ENCODE data around the gene SIN3A.

SIN3A gene

DNA sequence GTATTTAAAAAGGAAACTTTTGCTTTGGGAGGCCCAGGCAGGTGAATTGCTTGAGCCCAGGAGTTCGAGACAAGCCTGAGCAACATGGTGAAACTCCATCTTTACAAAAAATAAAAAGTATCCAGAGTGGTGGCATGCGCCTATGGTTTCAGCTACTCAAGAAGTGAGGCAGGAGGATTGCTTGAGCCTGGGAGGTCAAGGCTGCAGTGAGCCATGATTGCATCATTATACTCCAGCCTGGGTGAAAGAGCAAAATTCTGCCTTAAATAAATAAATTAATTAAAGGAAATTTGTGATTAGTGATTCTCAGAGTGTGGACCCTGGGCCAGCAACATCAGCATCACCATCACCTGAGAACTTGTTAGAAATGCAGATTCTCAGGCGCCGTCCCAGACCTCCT, 125.6 kb downstream of the SIN3A start:
- no peak for TF ChIP-seq MAX (IDR thresholded peaks at IDR 0.05)
- no peak for TF ChIP-seq TAF1 (IDR thresholded peaks at IDR 0.05; ENCODE audit: low read depth)
- TF ChIP-seq USF1 (IDR thresholded peaks at IDR 0.05), result no peak
- TF ChIP-seq YY1 (IDR thresholded peaks at IDR 0.05; ENCODE audit: low read depth), result no peak
- TF ChIP-seq FOXM1 (IDR thresholded peaks at IDR 0.05; ENCODE audit: borderline replicate concordance, low read depth), result no peak
- no peak for TF ChIP-seq CEBPB (IDR thresholded peaks at IDR 0.05)
- no peak for TF ChIP-seq EP300 (IDR thresholded peaks at IDR 0.05; ENCODE audit: borderline replicate concordance)
- TF ChIP-seq TCF12 (IDR thresholded peaks at IDR 0.05; ENCODE audit: low read depth), result no peak
- no peak for TF ChIP-seq EGR1 (IDR thresholded peaks at IDR 0.05)
- no peak for TF ChIP-seq NFIC (IDR thresholded peaks at IDR 0.05)

GRCh38 chr15:75321711-75322110, 129.8 kb downstream of the SIN3A start:
- TF ChIP-seq NFIC (IDR thresholded peaks at IDR 0.05) (no peak), EGR1 (IDR thresholded peaks at IDR 0.05) (no peak), FOXM1 (IDR thresholded peaks at IDR 0.05; ENCODE audit: borderline replicate concordance, low read depth) (no peak), TAF1 (IDR thresholded peaks at IDR 0.05; ENCODE audit: low read depth) (no peak), MAX (IDR thresholded peaks at IDR 0.05) (no peak), USF1 (IDR thresholded peaks at IDR 0.05) (no peak), CEBPB (IDR thresholded peaks at IDR 0.05) (no peak), CREB1 (IDR thresholded peaks at IDR 0.05; ENCODE audit: low read depth) (no peak), ZBTB7A (IDR thresholded peaks at IDR 0.05; ENCODE audit: low read depth) (no peak), EP300 (IDR thresholded peaks at IDR 0.05; ENCODE audit: borderline replicate concordance) (no peak), TCF12 (IDR thresholded peaks at IDR 0.05; ENCODE audit: low read depth) (no peak), TEAD4 (IDR thresholded peaks at IDR 0.05) (no peak), RAD21 (IDR thresholded peaks at IDR 0.05; ENCODE audit: low read depth) (no peak), YY1 (IDR thresholded peaks at IDR 0.05; ENCODE audit: low read depth) (no peak)
- TF ChIP-seq, protein P1, sequence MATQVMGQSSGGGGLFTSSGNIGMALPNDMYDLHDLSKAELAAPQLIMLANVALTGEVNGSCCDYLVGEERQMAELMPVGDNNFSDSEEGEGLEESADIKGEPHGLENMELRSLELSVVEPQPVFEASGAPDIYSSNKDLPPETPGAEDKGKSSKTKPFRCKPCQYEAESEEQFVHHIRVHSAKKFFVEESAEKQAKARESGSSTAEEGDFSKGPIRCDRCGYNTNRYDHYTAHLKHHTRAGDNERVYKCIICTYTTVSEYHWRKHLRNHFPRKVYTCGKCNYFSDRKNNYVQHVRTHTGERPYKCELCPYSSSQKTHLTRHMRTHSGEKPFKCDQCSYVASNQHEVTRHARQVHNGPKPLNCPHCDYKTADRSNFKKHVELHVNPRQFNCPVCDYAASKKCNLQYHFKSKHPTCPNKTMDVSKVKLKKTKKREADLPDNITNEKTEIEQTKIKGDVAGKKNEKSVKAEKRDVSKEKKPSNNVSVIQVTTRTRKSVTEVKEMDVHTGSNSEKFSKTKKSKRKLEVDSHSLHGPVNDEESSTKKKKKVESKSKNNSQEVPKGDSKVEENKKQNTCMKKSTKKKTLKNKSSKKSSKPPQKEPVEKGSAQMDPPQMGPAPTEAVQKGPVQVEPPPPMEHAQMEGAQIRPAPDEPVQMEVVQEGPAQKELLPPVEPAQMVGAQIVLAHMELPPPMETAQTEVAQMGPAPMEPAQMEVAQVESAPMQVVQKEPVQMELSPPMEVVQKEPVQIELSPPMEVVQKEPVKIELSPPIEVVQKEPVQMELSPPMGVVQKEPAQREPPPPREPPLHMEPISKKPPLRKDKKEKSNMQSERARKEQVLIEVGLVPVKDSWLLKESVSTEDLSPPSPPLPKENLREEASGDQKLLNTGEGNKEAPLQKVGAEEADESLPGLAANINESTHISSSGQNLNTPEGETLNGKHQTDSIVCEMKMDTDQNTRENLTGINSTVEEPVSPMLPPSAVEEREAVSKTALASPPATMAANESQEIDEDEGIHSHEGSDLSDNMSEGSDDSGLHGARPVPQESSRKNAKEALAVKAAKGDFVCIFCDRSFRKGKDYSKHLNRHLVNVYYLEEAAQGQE (IDR thresholded peaks at IDR 0.05; ENCODE audit: low read depth), result no peak

Measured in Ishikawa (cell line).